OCI-LY3 (cell line): ENCODE data around the gene TEC.
"Not testable (repeated sequence)": the region's sequence is repeated elsewhere in the genome, so short reads cannot be mapped to it uniquely, and the experiment has no call there.

Experiments
- CTCF ChIP-seq: fragments of 200-600, 300-600 bp; sonication (generic); IDR thresholded peaks from 2 replicates; pipeline ENCODE4 v1.5.1; 2014; ENCODE audit warnings: antibody characterized with exemption, low read length, low read depth
- EZH2phosphoT487 ChIP-seq: fragments of 200-600 bp; shearing (Covaris generic); IDR thresholded peaks from 2 replicates; pipeline ENCODE4 v1.6.1; 2018; ENCODE audit warnings: antibody characterized with exemption, mixed run types, low read depth

- TF ChIP-seq EZH2phosphoT487, CTCF: not testable (repeated sequence)
Observed at GRCh38 chr4:48186394-48186793, 83.2 kb downstream of the TEC start.
